GM23338 (cell line): ENCODE measurements around the gene DAAM1. TPM values are rescaled to one million over a fixed set of nuclear protein-coding genes. Genes with fewer than 3 reads are reported as not detected.
A peak's percentile ranks its signal among the peaks of the same experiment; 100 is the strongest.

Source experiments
- ATAC-seq: fragments of 200-7000 bp; cut with Tn5 transposase; 3 replicates; pipeline ENCODE4 v1.9.1; 2020
- DNase-seq: peaks from one replicate; pipeline ENCODE4 v3.0.0-alpha.2; 2015; ENCODE audit warnings: low spot score
- H2AFZ ChIP-seq: fragments of 200-600 bp; sonication (generic); 2 replicates; pipeline ENCODE4 v1.8.0; 2016; ENCODE audit warnings: antibody characterized with exemption, mild to moderate bottlenecking, moderate library complexity
- H3F3A ChIP-seq: fragments of 200-600 bp; sonication (generic); replicated peaks from 2 replicates; pipeline ENCODE4 v1.8.0; 2017; ENCODE audit warnings: antibody characterized with exemption, mixed run types, low read depth
- H3K27ac ChIP-seq: fragments of 200-600 bp; sonication (generic); 2 replicates; pipeline ENCODE4 v1.6.1; 2016; ENCODE audit warnings: low read depth
- H3K27me3 ChIP-seq: fragments of 200-600 bp; sonication (generic); 2 replicates; pipeline ENCODE4 v1.8.0; 2016; ENCODE audit warnings: mild to moderate bottlenecking, mixed run types, moderate library complexity; ENCODE audit not compliant: insufficient read depth
- H3K36me3 ChIP-seq: fragments of 200-600 bp; sonication (generic); 2 replicates; pipeline ENCODE4 v1.8.0; 2016; ENCODE audit warnings: mild to moderate bottlenecking; ENCODE audit not compliant: insufficient read depth
- H3K4me1 ChIP-seq: fragments of 200-600 bp; sonication (generic); 2 replicates; pipeline ENCODE4 v1.8.0; 2016; ENCODE audit warnings: mild to moderate bottlenecking, moderate library complexity; ENCODE audit not compliant: insufficient read depth
- H3K4me2 ChIP-seq: fragments of 200-600 bp; sonication (generic); 2 replicates; pipeline ENCODE4 v1.7.1; 2017; ENCODE audit warnings: mixed run types
- H3K4me3 ChIP-seq: fragments of 200-600 bp; sonication (generic); 2 replicates; pipeline ENCODE4 v1.6.1; 2016; ENCODE audit warnings: mixed run types
- H3K79me2 ChIP-seq: fragments of 200-600 bp; sonication (generic); replicated peaks from 2 replicates; pipeline ENCODE4 v1.8.0; 2017; ENCODE audit warnings: mild to moderate bottlenecking; ENCODE audit not compliant: insufficient read depth
- H3K9me2 ChIP-seq: fragments of 200-600 bp; sonication (generic); 2 replicates; pipeline ENCODE4 v1.8.0; 2017; ENCODE audit not compliant: insufficient read depth
- H4K20me1 ChIP-seq: fragments of 200-600 bp; sonication (generic); replicated peaks from 2 replicates; pipeline ENCODE4 v1.8.0; 2017; ENCODE audit warnings: mild to moderate bottlenecking; ENCODE audit not compliant: insufficient read depth
- H3K27ac Mint-ChIP-seq: 2 replicates; pipeline ENCODE4 v1.8.0; 2020; ENCODE audit warnings: inconsistent platforms, mild to moderate bottlenecking, moderate library complexity, mixed read lengths
- H3K27me3 Mint-ChIP-seq: 3 replicates; pipeline ENCODE4 v1.8.0; 2022; ENCODE audit warnings: low read depth, mild to moderate bottlenecking, moderate library complexity, mixed read lengths, inconsistent platforms; ENCODE audit not compliant: insufficient read depth, poor library complexity
- H3K36me3 Mint-ChIP-seq: 3 replicates; pipeline ENCODE4 v1.8.0; 2021; ENCODE audit warnings: low read depth, mild to moderate bottlenecking, inconsistent platforms, moderate library complexity, mixed read lengths
- H3K4me1 Mint-ChIP-seq: 3 replicates; pipeline ENCODE4 v1.8.0; 2020; ENCODE audit warnings: mild to moderate bottlenecking, inconsistent platforms, mixed read lengths
- H3K4me3 Mint-ChIP-seq: 3 replicates; pipeline ENCODE4 v1.8.0; 2021; ENCODE audit warnings: moderate library complexity, mild to moderate bottlenecking, inconsistent platforms, mixed read lengths
- H3K9me3 Mint-ChIP-seq: 3 replicates; pipeline ENCODE4 v1.8.0; 2020; ENCODE audit warnings: moderate library complexity, mild to moderate bottlenecking, inconsistent platforms, mixed read lengths
- EZH2 ChIP-seq: fragments of 200-600 bp; sonication (generic); IDR thresholded peaks from one replicate; pipeline ENCODE4 v1.8.0; 2017; ENCODE audit warnings: antibody characterized with exemption, mild to moderate bottlenecking, low read depth; ENCODE audit not compliant: unreplicated experiment
- EZH2phosphoT487 ChIP-seq: fragments of 200-600 bp; sonication (generic); IDR thresholded peaks from one replicate; pipeline ENCODE4 v1.8.1; 2018; ENCODE audit warnings: antibody characterized with exemption; ENCODE audit not compliant: unreplicated experiment
- NANOG ChIP-seq: IDR thresholded peaks from 2 replicates; pipeline ENCODE4 v1.6.1; 2016; ENCODE audit warnings: antibody characterized with exemption, borderline replicate concordance
- POLR2AphosphoS5 ChIP-seq: IDR thresholded peaks from 2 replicates; pipeline ENCODE4 v1.6.1; 2016; ENCODE audit warnings: antibody characterized with exemption, low read depth
- STAT1 ChIP-seq: IDR thresholded peaks from one replicate; pipeline ENCODE4 v1.6.1; 2016; ENCODE audit warnings: antibody characterized with exemption; ENCODE audit not compliant: unreplicated experiment
- ZNF114 ChIP-seq: fragments of 250-450 bp; sonication (Bioruptor Pico); IDR thresholded peaks from 2 replicates; pipeline ENCODE4 v1.5.0; 2020; ENCODE audit warnings: mild to moderate bottlenecking, moderate library complexity
- ZNF331 ChIP-seq: fragments of 250-450 bp; sonication (Bioruptor Pico); IDR thresholded peaks from 2 replicates; pipeline ENCODE4 v1.5.0; 2020; ENCODE audit warnings: low read depth, mild to moderate bottlenecking, moderate library complexity
- polyA plus RNA-seq: library from polyadenylated mRNA; unstranded; fragments of >200 nt; fragmentation: Nextera tagmentation; extraction: Ambion mirVana; gene quantifications from 2 replicates; pipeline ENCODE4 v1.2.1, GENCODE V29; 2016
- total RNA-seq: library from RNA; depleted of rRNA; stranded (reverse); fragments of >200 nt; shearing (Covaris generic); gene quantifications from 2 replicates; pipeline ENCODE4 v1.2.3, GENCODE V29; 2014
- TF ChIP-seq, protein P1 (sequence below), 2 experiments: fragments of 200-600 bp in 1 of 2; sonication (generic) in 1 of 2; conservative IDR thresholded peaks; 2 replicates each; pipeline versions ENCODE4 v1.5.1 to v1.6.1; 2016 to 2017; ENCODE audit warnings: antibody characterized with exemption in 2 of 2, low read depth in 2 of 2, mild to moderate bottlenecking in 2 of 2, moderate library complexity in 1 of 2
- TF ChIP-seq, protein P2 (sequence below): IDR thresholded peaks from one replicate; pipeline ENCODE4 v1.6.1; 2018; ENCODE audit warnings: antibody characterized with exemption; ENCODE audit not compliant: unreplicated experiment
- TF ChIP-seq, protein P3 (sequence below): IDR thresholded peaks from 2 replicates; pipeline ENCODE4 v1.6.1; 2016; ENCODE audit warnings: antibody characterized with exemption

Gene DAAM1
- total and polyA plus RNA-seq, 2 experiments from 2014 or later: 36.3 to 42.1 TPM

DNA sequence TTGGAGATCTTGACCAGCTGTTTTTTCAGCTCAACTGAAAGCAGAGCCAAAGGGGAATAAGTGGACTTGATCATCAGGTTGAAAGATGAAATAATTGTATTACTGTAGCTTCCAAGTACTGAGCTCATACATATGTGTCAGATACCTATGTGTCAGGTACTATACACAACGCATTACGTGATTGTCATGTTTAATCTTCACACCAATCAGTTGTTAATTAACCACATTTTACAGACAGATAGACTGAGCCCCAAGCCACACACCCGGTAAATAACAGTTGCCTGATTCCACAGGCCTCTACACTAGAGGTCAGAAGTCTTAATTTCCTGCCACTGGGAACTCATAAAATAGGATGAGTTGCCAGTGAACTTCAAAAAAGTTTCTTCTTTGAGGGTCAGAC lies 148.2 kb downstream of the DAAM1 start:
- H2AFZ ChIP-seq: no peak overlapping the region
- Mint-ChIP-seq H3K27ac (peak overlapping the region; percentile 84), H3K27me3 (peaks cover 2% of the 10 kb centered on the region), H3K4me1 (peaks cover 53% of the 10 kb centered on the region), H3K36me3 (peaks cover 11% of the 10 kb centered on the region), H3K4me3 (no peak overlapping the region), H3K9me3 (no peaks in the 10 kb centered on the region)
- H4K20me1 ChIP-seq: no peaks in the 10 kb centered on the region
- peaks cover 11% of the 10 kb centered on the region for H3K9me2 ChIP-seq
- no peak overlapping the region for H3K4me3 ChIP-seq
- H3K36me3 ChIP-seq: no peaks in the 10 kb centered on the region
- H3K27me3 ChIP-seq: no peaks in the 10 kb centered on the region
- TF ChIP-seq, protein P1, sequence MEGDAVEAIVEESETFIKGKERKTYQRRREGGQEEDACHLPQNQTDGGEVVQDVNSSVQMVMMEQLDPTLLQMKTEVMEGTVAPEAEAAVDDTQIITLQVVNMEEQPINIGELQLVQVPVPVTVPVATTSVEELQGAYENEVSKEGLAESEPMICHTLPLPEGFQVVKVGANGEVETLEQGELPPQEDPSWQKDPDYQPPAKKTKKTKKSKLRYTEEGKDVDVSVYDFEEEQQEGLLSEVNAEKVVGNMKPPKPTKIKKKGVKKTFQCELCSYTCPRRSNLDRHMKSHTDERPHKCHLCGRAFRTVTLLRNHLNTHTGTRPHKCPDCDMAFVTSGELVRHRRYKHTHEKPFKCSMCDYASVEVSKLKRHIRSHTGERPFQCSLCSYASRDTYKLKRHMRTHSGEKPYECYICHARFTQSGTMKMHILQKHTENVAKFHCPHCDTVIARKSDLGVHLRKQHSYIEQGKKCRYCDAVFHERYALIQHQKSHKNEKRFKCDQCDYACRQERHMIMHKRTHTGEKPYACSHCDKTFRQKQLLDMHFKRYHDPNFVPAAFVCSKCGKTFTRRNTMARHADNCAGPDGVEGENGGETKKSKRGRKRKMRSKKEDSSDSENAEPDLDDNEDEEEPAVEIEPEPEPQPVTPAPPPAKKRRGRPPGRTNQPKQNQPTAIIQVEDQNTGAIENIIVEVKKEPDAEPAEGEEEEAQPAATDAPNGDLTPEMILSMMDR (conservative IDR thresholded peaks at IDR 0.05; ENCODE audit: low read depth in 2 of 2): no peak
- peak overlapping the region; percentile 39 for H3K27ac ChIP-seq
- ATAC-seq (no peak; the same call in 1 of the 3 replicates), DNase-seq (no peak)
- no peaks in the 10 kb centered on the region for H3K79me2 ChIP-seq
- peaks cover 77% of the 10 kb centered on the region for H3K4me1 ChIP-seq
- peak overlapping the region; percentile 9; the same call in 1 of the 2 replicates for H3K4me2 ChIP-seq
- no peaks in the 10 kb centered on the region for H3F3A ChIP-seq

DNA sequence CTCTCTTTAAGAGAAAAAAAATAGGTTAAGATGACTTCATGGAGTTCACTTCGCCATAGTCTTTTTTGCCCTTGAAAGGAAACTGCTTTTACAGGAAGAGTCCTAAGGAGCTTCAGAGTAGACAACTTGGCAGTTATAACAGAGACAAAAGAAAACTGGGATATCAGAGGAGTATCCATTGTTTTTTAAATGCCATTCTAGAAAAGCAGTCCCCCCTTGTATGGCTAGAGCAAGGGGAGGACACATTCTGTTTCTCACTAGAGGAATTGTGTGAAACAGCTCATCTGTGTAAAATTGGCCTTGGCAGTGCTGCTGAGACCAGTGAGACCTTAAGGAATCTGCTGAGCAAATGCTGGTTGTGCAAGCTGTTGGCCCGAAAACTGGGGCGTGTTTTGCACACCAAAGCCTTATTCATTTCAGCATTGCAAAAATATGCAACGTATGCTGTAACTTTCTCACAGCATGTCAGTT lies 148.7 kb downstream of the DAAM1 start:
- no peak overlapping the region for H3K4me3 ChIP-seq
- peak overlapping the region; percentile 39 for H3K27ac ChIP-seq
- DNase-seq (peak; percentile 21), ATAC-seq (peak; percentile 55)
- peak overlapping the region; percentile 9; the same call in 1 of the 2 replicates for H3K4me2 ChIP-seq
- H3K79me2 ChIP-seq: no peaks in the 10 kb centered on the region
- no peaks in the 10 kb centered on the region for H4K20me1 ChIP-seq
- Mint-ChIP-seq H3K27me3 (peaks cover 2% of the 10 kb centered on the region), H3K9me3 (no peaks in the 10 kb centered on the region), H3K4me1 (peaks cover 53% of the 10 kb centered on the region), H3K27ac (peak overlapping the region; percentile 84), H3K36me3 (peaks cover 6% of the 10 kb centered on the region), H3K4me3 (no peak overlapping the region)
- TF ChIP-seq, protein P2, sequence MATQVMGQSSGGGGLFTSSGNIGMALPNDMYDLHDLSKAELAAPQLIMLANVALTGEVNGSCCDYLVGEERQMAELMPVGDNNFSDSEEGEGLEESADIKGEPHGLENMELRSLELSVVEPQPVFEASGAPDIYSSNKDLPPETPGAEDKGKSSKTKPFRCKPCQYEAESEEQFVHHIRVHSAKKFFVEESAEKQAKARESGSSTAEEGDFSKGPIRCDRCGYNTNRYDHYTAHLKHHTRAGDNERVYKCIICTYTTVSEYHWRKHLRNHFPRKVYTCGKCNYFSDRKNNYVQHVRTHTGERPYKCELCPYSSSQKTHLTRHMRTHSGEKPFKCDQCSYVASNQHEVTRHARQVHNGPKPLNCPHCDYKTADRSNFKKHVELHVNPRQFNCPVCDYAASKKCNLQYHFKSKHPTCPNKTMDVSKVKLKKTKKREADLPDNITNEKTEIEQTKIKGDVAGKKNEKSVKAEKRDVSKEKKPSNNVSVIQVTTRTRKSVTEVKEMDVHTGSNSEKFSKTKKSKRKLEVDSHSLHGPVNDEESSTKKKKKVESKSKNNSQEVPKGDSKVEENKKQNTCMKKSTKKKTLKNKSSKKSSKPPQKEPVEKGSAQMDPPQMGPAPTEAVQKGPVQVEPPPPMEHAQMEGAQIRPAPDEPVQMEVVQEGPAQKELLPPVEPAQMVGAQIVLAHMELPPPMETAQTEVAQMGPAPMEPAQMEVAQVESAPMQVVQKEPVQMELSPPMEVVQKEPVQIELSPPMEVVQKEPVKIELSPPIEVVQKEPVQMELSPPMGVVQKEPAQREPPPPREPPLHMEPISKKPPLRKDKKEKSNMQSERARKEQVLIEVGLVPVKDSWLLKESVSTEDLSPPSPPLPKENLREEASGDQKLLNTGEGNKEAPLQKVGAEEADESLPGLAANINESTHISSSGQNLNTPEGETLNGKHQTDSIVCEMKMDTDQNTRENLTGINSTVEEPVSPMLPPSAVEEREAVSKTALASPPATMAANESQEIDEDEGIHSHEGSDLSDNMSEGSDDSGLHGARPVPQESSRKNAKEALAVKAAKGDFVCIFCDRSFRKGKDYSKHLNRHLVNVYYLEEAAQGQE: no peak
- TF ChIP-seq POLR2AphosphoS5 (no peak), ZNF331 (CRISPR knock-in tag) (no peak), NANOG (no peak), STAT1 (no peak), ZNF114 (no peak), EZH2 (no peak), EZH2phosphoT487 (no peak)
- TF ChIP-seq, protein P3, sequence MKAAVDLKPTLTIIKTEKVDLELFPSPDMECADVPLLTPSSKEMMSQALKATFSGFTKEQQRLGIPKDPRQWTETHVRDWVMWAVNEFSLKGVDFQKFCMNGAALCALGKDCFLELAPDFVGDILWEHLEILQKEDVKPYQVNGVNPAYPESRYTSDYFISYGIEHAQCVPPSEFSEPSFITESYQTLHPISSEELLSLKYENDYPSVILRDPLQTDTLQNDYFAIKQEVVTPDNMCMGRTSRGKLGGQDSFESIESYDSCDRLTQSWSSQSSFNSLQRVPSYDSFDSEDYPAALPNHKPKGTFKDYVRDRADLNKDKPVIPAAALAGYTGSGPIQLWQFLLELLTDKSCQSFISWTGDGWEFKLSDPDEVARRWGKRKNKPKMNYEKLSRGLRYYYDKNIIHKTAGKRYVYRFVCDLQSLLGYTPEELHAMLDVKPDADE: no peak
- no peaks in the 10 kb centered on the region for H3K36me3 ChIP-seq
- H3F3A ChIP-seq: no peaks in the 10 kb centered on the region
- H3K4me1 ChIP-seq: peaks cover 75% of the 10 kb centered on the region
- no peak overlapping the region for H2AFZ ChIP-seq
- H3K27me3 ChIP-seq: no peaks in the 10 kb centered on the region
- H3K9me2 ChIP-seq: peaks cover 6% of the 10 kb centered on the region
